Caco-2 (cell line): ENCODE measurements around the gene NIM1K. TPM values are rescaled to one million over a fixed set of nuclear protein-coding genes. Genes with fewer than 3 reads are reported as not detected.

Source experiments
- BruUV-seq: library from RNA; stranded (reverse); fragments of 400-500 nt; replicated peaks from 2 replicates; lab custom pipeline; 2021; lab: Mats Ljungman, UMichigan
- CTCF ChIA-PET: fragments of 300-600 bp; sonication (Branson Sonifier 250); formaldehyde crosslinking; loops from one replicate; lab custom pipeline; 2022; ENCODE audit warnings: antibody characterized with exemption; lab: Charles Lee
- POLR2A ChIA-PET: fragments of 300-600 bp; sonication (Branson Sonifier 250); formaldehyde crosslinking; loops from one replicate; lab custom pipeline; 2022; ENCODE audit warnings: antibody characterized with exemption; lab: Charles Lee
- DNase-seq, 2 experiments: peaks; one replicate each; pipeline versions ENCODE4 v3.0.0 to v3.0.0-alpha.2; 2020 to 2022
- H3K27me3 ChIP-seq: replicated peaks from 2 replicates; pipeline ENCODE4 v1.6.0; 2011; ENCODE audit warnings: low read length; ENCODE audit not compliant: control insufficient read depth, insufficient read depth
- H3K36me3 ChIP-seq: 2 replicates; pipeline ENCODE4 v1.5.1; 2011; ENCODE audit warnings: low read length; ENCODE audit not compliant: control insufficient read depth, insufficient read depth
- H3K4me1 ChIP-seq: fragments of 250-450 bp; sonication (Bioruptor Pico); 2 replicates; pipeline ENCODE4 v1.5.1; 2020; ENCODE audit warnings: mild to moderate bottlenecking
- H3K4me3 ChIP-seq: 2 replicates; pipeline ENCODE4 v1.5.1; 2011; ENCODE audit warnings: low read depth, mild to moderate bottlenecking, control low read depth, low read length
- H3K9me3 ChIP-seq: fragments of 250-450 bp; sonication (Bioruptor Pico); 2 replicates; pipeline ENCODE4 v1.5.1; 2020; ENCODE audit warnings: mild to moderate bottlenecking, moderate library complexity
- H3K27ac Mint-ChIP-seq: one replicate; pipeline ENCODE4 v1.8.0; 2022; ENCODE audit warnings: mixed read lengths; ENCODE audit not compliant: unreplicated experiment
- H3K27me3 Mint-ChIP-seq: one replicate; pipeline ENCODE4 v1.8.0; 2022; ENCODE audit warnings: mixed read lengths; ENCODE audit not compliant: insufficient read depth, unreplicated experiment
- H3K36me3 Mint-ChIP-seq: one replicate; pipeline ENCODE4 v1.8.0; 2022; ENCODE audit warnings: mild to moderate bottlenecking, mixed read lengths; ENCODE audit not compliant: insufficient read depth, unreplicated experiment
- H3K4me1 Mint-ChIP-seq: one replicate; pipeline ENCODE4 v1.8.0; 2022; ENCODE audit warnings: low read depth, mixed read lengths; ENCODE audit not compliant: unreplicated experiment
- H3K4me3 Mint-ChIP-seq: one replicate; pipeline ENCODE4 v1.8.0; 2022; ENCODE audit warnings: mild to moderate bottlenecking, moderate library complexity, mixed read lengths; ENCODE audit not compliant: unreplicated experiment
- H3K9me3 Mint-ChIP-seq: one replicate; pipeline ENCODE4 v1.8.0; 2022; ENCODE audit warnings: mixed read lengths; ENCODE audit not compliant: unreplicated experiment
- CTCF ChIP-seq, 2 experiments: fragments of 200-600 bp in 1 of 2; IDR thresholded peaks; 1 replicate in 1 of 2; 2 replicates in 1 of 2; pipeline versions ENCODE4 v1.5.1 to v1.8.0; 2011 to 2022; ENCODE audit warnings: antibody characterized with exemption in 1 of 2, control low read depth in 1 of 2, inconsistent platforms in 1 of 2, low read depth in 1 of 2, low read length in 1 of 2, mild to moderate bottlenecking in 1 of 2, moderate library complexity in 1 of 2; ENCODE audit not compliant: insufficient read depth in 1 of 2, severe bottlenecking in 1 of 2, unreplicated experiment in 1 of 2
- intact Hi-C: fragments of 100-400 bp; cut with micrococcal nuclease; formaldehyde crosslinking; loops from one replicate; pipeline ENCODE4 v1.10.0; 2022; ENCODE audit not compliant: unreplicated experiment
- total RNA-seq: library from RNA; stranded (reverse); gene quantifications from 2 replicates; pipeline ENCODE4 v1.2.3, GENCODE V29; 2022

The NIM1K gene
- total RNA-seq, 1 experiment from 2014 or later = not detected

GRCh38 chr5:43313854-43314457 is 121.9 kb downstream of the NIM1K start:
- H3K4me3 ChIP-seq = 0 out of 2 replicates have a peak overlapping the region, but pooled peaks have one; percentile 14
- no peaks in the 10 kb centered on the region for H3K27me3 Mint-ChIP-seq
- intact Hi-C loops = loop anchor here (1.0 to 2.0 kb wide), 5 partner anchors 34 to 249 kb away; partner anchors contain the start of genes TMEM267 and ZNF131
- H3K36me3 ChIP-seq = peaks cover 6% of the 10 kb centered on the region; the same call in 1 of the 2 replicates
- H3K9me3 ChIP-seq = no peaks in the 10 kb centered on the region
- peak overlapping the region; percentile 99 for H3K4me3 Mint-ChIP-seq
- TSS peak; percentile 65 for BruUV-seq
- peaks cover 30% of the 10 kb centered on the region for H3K4me1 Mint-ChIP-seq
- H3K36me3 Mint-ChIP-seq = peaks cover 56% of the 10 kb centered on the region
- H3K9me3 Mint-ChIP-seq = no peaks in the 10 kb centered on the region
- H3K27me3 ChIP-seq = no peaks in the 10 kb centered on the region
- ChIA-PET POLR2A (interaction anchor here (0.6 to 2.3 kb wide), 12 partner anchors 18 to 201 kb away, joined by 3 to 24 read pairs (median 4); partner anchors contain the start of genes C5orf34, TMEM267 and ZNF131), CTCF (interaction anchor here (0.8 to 2.2 kb wide), 4 partner anchors 34 to 208 kb away, joined by 4 to 25 read pairs (median 14); partner anchors contain the start of gene TMEM267)
- H3K4me1 ChIP-seq = peaks cover 49% of the 10 kb centered on the region
- DNase-seq = peak in 1 of 2 experiments; percentile 29
- H3K27ac Mint-ChIP-seq = peak overlapping the region; percentile 83
- TF ChIP-seq CTCF (IDR thresholded peaks at IDR 0.05; ENCODE audit: insufficient read depth in 1 of 2, low read depth in 1 of 2, low read length in 1 of 2, severe bottlenecking in 1 of 2, unreplicated experiment in 1 of 2) = no peak

- intact Hi-C loops = no loop called here
- ChIA-PET CTCF (interaction anchor here (2.2 kb wide), 1 partner anchor 75 kb away, joined by 25 read pairs; no protein-coding TSS in a partner anchor), POLR2A (no interaction called here)
- Histone ChIP-seq H3K27me3 (no peaks in the 10 kb centered on the region), H3K4me1 (peaks cover 44% of the 10 kb centered on the region), H3K4me3 (no peak overlapping the region), H3K36me3 (peaks cover 6% of the 10 kb centered on the region; the same call in 1 of the 2 replicates), H3K9me3 (no peaks in the 10 kb centered on the region)
- no TSS peak for BruUV-seq
- peak overlapping the region; percentile 74 for H3K4me3 Mint-ChIP-seq
- no peak for TF ChIP-seq CTCF (IDR thresholded peaks at IDR 0.05; ENCODE audit: insufficient read depth in 1 of 2, low read depth in 1 of 2, low read length in 1 of 2, severe bottlenecking in 1 of 2, unreplicated experiment in 1 of 2)
- H3K9me3 Mint-ChIP-seq = no peaks in the 10 kb centered on the region
- H3K27ac Mint-ChIP-seq = peak overlapping the region; percentile 83
- no peaks in the 10 kb centered on the region for H3K27me3 Mint-ChIP-seq
- DNase-seq = peak in 1 of 2 experiments; percentile 72
- H3K4me1 Mint-ChIP-seq = peaks cover 24% of the 10 kb centered on the region
- peaks cover 48% of the 10 kb centered on the region for H3K36me3 Mint-ChIP-seq
Measured at GRCh38 chr5:43314724-43315123, 122.7 kb downstream of the NIM1K start.

- peak in 1 of 2 experiments; percentile 47 for DNase-seq
- no peak for TF ChIP-seq CTCF (IDR thresholded peaks at IDR 0.05; ENCODE audit: insufficient read depth in 1 of 2, low read depth in 1 of 2, low read length in 1 of 2, severe bottlenecking in 1 of 2, unreplicated experiment in 1 of 2)
- Histone ChIP-seq H3K36me3 (peaks cover 6% of the 10 kb centered on the region; the same call in 1 of the 2 replicates), H3K4me3 (no peak overlapping the region), H3K9me3 (no peaks in the 10 kb centered on the region), H3K27me3 (no peaks in the 10 kb centered on the region), H3K4me1 (peaks cover 38% of the 10 kb centered on the region)
- Mint-ChIP-seq H3K36me3 (peaks cover 43% of the 10 kb centered on the region), H3K4me1 (peaks cover 24% of the 10 kb centered on the region), H3K4me3 (peak overlapping the region; percentile 74), H3K9me3 (no peaks in the 10 kb centered on the region), H3K27ac (peak overlapping the region; percentile 83), H3K27me3 (no peaks in the 10 kb centered on the region)
- CTCF ChIA-PET = no interaction called here
- no TSS peak for BruUV-seq
- intact Hi-C loops = no loop called here
- POLR2A ChIA-PET = interaction anchor here (0.8 kb wide), 1 partner anchor 200 kb away, joined by 3 read pairs; the partner anchor contains the start of gene C5orf34
Measured at GRCh38 chr5:43315263-43315662, 123.2 kb downstream of the NIM1K start.
